Effector memory CD8-positive, alpha-beta T cell (primary cell): ENCODE measurements around the gene NEK7.

ENCODE experiments used
- ATAC-seq: fragments of 150-1000 bp; cut with Tn5 transposase; replicated peaks from 2 replicates; pipeline ENCODE4 v1.10.0; 2021; ENCODE audit warnings: mild to moderate bottlenecking, moderate library complexity
- DNase-seq, 3 experiments: peaks; one replicate each; pipeline ENCODE4 v3.0.0; 2021
- H3K27ac Mint-ChIP-seq, 2 donors: one replicate each; pipeline ENCODE4 v1.8.0; 2022; ENCODE audit warnings: mild to moderate bottlenecking in 2 of 2, mixed read lengths in 2 of 2, moderate library complexity in 2 of 2
- H3K27me3 Mint-ChIP-seq, 2 donors: one replicate each; pipeline ENCODE4 v1.8.0; 2022; ENCODE audit warnings: mixed read lengths in 2 of 2
- H3K36me3 Mint-ChIP-seq: one replicate; pipeline ENCODE4 v1.8.0; 2022; ENCODE audit warnings: mild to moderate bottlenecking, moderate library complexity, mixed read lengths; ENCODE audit not compliant: insufficient read depth
- H3K4me1 Mint-ChIP-seq, 2 donors: one replicate each; pipeline ENCODE4 v1.8.0; 2022; ENCODE audit warnings: low read depth in 2 of 2, mixed read lengths in 2 of 2
- H3K4me3 Mint-ChIP-seq, 2 donors: one replicate each; pipeline ENCODE4 v1.8.0; 2022; ENCODE audit warnings: mild to moderate bottlenecking in 2 of 2, mixed read lengths in 2 of 2, moderate library complexity in 2 of 2
- H3K9me3 Mint-ChIP-seq, 2 donors: one replicate each; pipeline ENCODE4 v1.8.0; 2022; ENCODE audit warnings: mixed read lengths in 2 of 2

NEK7 gene

GRCh38 chr1:198156111-198156744 is 570 bp upstream of the NEK7 start:
- Mint-ChIP-seq H3K4me3 (peak overlapping the region; percentile 94 to 96), H3K9me3 (no peaks in the 10 kb centered on the region), H3K36me3 (peaks cover 29% of the 10 kb centered on the region), H3K27ac (peak overlapping the region; percentile 96), H3K27me3 (no peaks in the 10 kb centered on the region), H3K4me1 (peaks cover 22 to 50% of the 10 kb centered on the region in 2 donors)
- peak; percentile 41 for ATAC-seq
- DNase-seq = peak; percentile 73 to 79 (median 75)

GRCh38 chr1:198157241-198157846 is 546 bp downstream of the NEK7 start:
- H3K27ac Mint-ChIP-seq = peak overlapping the region; percentile 96
- H3K9me3 Mint-ChIP-seq = no peaks in the 10 kb centered on the region
- H3K4me3 Mint-ChIP-seq = peak overlapping the region; percentile 94 to 96
- peak; percentile 67 to 71 (median 69) for DNase-seq
- H3K4me1 Mint-ChIP-seq = peaks cover 29 to 59% of the 10 kb centered on the region in 2 donors
- no peaks in the 10 kb centered on the region for H3K27me3 Mint-ChIP-seq
- ATAC-seq = peak; percentile 52
- peaks cover 29% of the 10 kb centered on the region for H3K36me3 Mint-ChIP-seq

- H3K4me1 Mint-ChIP-seq = peaks cover 32 to 64% of the 10 kb centered on the region in 2 donors
- H3K27me3 Mint-ChIP-seq = no peaks in the 10 kb centered on the region
- H3K9me3 Mint-ChIP-seq = no peaks in the 10 kb centered on the region
- H3K4me3 Mint-ChIP-seq = peak overlapping the region; percentile 94 to 96
- ATAC-seq = peak; percentile 16
- DNase-seq = no peak
- H3K36me3 Mint-ChIP-seq = peaks cover 29% of the 10 kb centered on the region
- peak overlapping the region; percentile 96 for H3K27ac Mint-ChIP-seq
These were observed 1.3 kb downstream of the NEK7 start for GRCh38 chr1:198157847-198158725.

- H3K27me3 Mint-ChIP-seq = no peaks in the 10 kb centered on the region
- peak overlapping the region; percentile 94 to 96 for H3K4me3 Mint-ChIP-seq
- peak overlapping the region; percentile 96 for H3K27ac Mint-ChIP-seq
- peaks cover 35 to 71% of the 10 kb centered on the region in 2 donors for H3K4me1 Mint-ChIP-seq
- peak; percentile 70 to 81 (median 74) for DNase-seq
- peaks cover 29% of the 10 kb centered on the region for H3K36me3 Mint-ChIP-seq
- ATAC-seq = peak; percentile 70
- H3K9me3 Mint-ChIP-seq = no peaks in the 10 kb centered on the region
These were observed 2.2 kb downstream of the NEK7 start for GRCh38 chr1:198158735-198159589.

DNA sequence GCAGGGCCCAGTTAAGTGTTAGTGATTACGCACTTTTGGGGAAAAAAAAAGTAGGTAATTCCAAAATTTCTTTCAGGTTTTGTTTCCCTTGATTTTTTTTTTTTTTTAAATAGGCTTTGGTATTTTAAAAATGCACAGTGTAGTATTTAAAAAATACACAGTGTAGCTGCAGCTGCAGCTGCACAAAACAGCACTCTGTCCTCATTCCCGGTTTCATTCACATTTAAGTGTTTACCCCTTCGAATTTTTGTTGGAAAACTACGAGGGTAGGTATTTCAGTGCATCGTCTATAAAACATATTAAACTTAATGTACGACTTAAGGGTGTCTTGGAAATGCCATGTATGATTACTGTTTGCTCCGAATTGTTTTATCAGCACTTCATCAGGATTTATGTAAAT is 3.4 kb downstream of the NEK7 start:
- peaks cover 39 to 76% of the 10 kb centered on the region in 2 donors for H3K4me1 Mint-ChIP-seq
- DNase-seq (no peak), ATAC-seq (no peak)
- H3K27ac Mint-ChIP-seq = peak overlapping the region; percentile 60 to 96
- peak overlapping the region; percentile 10 to 96 for H3K4me3 Mint-ChIP-seq
- H3K9me3 Mint-ChIP-seq = no peaks in the 10 kb centered on the region
- no peaks in the 10 kb centered on the region for H3K27me3 Mint-ChIP-seq
- H3K36me3 Mint-ChIP-seq = peaks cover 29% of the 10 kb centered on the region

DNA sequence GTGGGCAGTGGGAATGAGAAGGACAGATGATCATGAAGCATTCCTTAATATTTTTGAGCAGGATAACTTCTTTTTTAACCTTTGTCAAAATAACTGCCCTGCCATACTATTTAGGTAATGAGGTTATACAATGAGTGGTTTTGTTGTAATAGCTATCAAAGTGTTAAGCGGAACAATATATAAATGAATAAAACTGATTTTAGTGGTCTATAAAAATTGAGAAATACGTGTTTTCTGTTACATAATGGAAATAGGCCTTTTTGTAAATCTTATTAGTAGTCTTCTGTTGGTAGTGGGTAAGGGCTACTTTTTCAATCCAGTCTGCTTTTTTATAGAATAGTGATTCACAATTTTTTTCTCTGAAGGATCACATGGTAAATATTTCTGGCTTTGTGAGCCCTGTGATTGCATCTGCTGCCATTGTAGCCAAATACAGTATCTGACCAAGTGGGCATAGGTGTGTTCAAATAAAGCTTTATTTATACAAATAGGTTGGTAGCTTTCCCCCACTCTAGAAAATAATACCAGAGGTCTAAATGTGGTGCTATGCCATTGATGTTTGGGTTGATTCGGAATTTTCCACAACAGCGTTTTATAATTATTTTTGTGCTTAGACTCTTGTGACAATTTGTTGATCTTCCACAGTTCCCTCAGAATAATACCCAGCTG is 4.3 kb downstream of the NEK7 start:
- Mint-ChIP-seq H3K4me3 (peak overlapping the region; percentile 10 to 96), H3K4me1 (peaks cover 41 to 79% of the 10 kb centered on the region in 2 donors), H3K27ac (peak overlapping the region; percentile 60 to 96), H3K9me3 (no peaks in the 10 kb centered on the region), H3K27me3 (no peaks in the 10 kb centered on the region), H3K36me3 (peaks cover 24% of the 10 kb centered on the region)
- ATAC-seq (no peak), DNase-seq (no peak)

GRCh38 chr1:198161718-198162090 is 4.9 kb downstream of the NEK7 start:
- peaks cover 46 to 80% of the 10 kb centered on the region in 2 donors for H3K4me1 Mint-ChIP-seq
- H3K27me3 Mint-ChIP-seq = no peaks in the 10 kb centered on the region
- peak overlapping the region in 1 of 2 donors; percentile 60 for H3K27ac Mint-ChIP-seq
- DNase-seq (no peak), ATAC-seq (no peak)
- peaks cover 18% of the 10 kb centered on the region for H3K36me3 Mint-ChIP-seq
- H3K4me3 Mint-ChIP-seq = peak overlapping the region in 1 of 2 donors; percentile 96
- H3K9me3 Mint-ChIP-seq = no peaks in the 10 kb centered on the region

- ATAC-seq = no peak
- peak overlapping the region; percentile 61 to 96 for H3K4me3 Mint-ChIP-seq
- H3K27ac Mint-ChIP-seq = peak overlapping the region; percentile 44 to 60
- no peak for DNase-seq
- H3K36me3 Mint-ChIP-seq = peaks cover 15% of the 10 kb centered on the region
- H3K4me1 Mint-ChIP-seq = peaks cover 50 to 84% of the 10 kb centered on the region in 2 donors
- H3K9me3 Mint-ChIP-seq = no peaks in the 10 kb centered on the region
- no peaks in the 10 kb centered on the region for H3K27me3 Mint-ChIP-seq
These were observed 5.4 kb downstream of the NEK7 start for GRCh38 chr1:198162091-198162767.

DNA sequence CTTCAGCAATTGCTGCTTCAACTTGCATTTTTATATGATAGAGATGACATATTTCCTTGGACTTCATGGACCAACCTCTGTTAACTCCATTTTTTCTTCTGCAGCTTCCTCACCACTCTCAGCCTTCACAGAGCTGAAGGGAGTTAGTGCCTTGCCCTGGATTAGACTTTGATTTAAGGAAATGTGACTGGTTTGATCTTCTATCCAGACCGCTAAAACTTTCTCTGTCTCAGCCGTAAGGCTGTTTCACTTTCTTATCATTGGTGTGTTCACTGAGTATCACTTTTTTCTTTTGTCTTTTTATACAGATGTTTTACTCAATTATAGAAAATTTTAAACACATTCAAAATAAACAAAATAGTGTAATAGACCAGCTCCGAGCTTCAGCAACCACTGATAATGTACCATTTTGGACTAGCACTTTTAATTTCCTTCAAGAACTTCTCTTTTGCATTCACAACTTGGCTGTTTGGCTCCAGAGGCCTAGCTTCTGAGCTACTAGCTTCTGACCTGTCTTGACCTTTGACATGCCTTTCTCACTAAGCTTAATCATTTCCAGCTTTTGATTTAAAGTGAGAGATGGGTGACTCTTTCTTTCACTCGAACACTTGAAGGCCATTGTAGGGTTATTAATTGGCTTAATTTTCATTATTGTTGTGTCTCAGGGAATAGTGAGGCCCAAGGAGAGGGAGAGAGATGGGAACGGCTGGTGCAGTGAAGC is 9.3 kb downstream of the NEK7 start:
- H3K4me3 Mint-ChIP-seq = peak overlapping the region; percentile 74 to 82

GRCh38 chr1:198166900-198167299 is 10.1 kb downstream of the NEK7 start:
- H3K4me3 Mint-ChIP-seq = peak overlapping the region; percentile 72 to 82
- H3K27me3 Mint-ChIP-seq = no peaks in the 10 kb centered on the region
- ATAC-seq (peak; percentile 1), DNase-seq (no peak)
- peak overlapping the region; percentile 89 to 96 for H3K27ac Mint-ChIP-seq
- H3K4me1 Mint-ChIP-seq = peaks cover 55 to 81% of the 10 kb centered on the region in 2 donors
- H3K9me3 Mint-ChIP-seq = peaks cover 0 to 6% of the 10 kb centered on the region in 2 donors
- H3K36me3 Mint-ChIP-seq = peaks cover 14% of the 10 kb centered on the region

More for the DNA sequence above, 9.3 kb downstream of the NEK7 start:
- peak; percentile 31 for ATAC-seq
- peaks cover 54 to 82% of the 10 kb centered on the region in 2 donors for H3K4me1 Mint-ChIP-seq
- no peak for DNase-seq
- peak overlapping the region; percentile 89 to 96 for H3K27ac Mint-ChIP-seq
- peaks cover 0 to 6% of the 10 kb centered on the region in 2 donors for H3K9me3 Mint-ChIP-seq
- H3K27me3 Mint-ChIP-seq = no peaks in the 10 kb centered on the region
- peaks cover 11% of the 10 kb centered on the region for H3K36me3 Mint-ChIP-seq

GRCh38 chr1:198167436-198167934 is 10.7 kb downstream of the NEK7 start:
- Mint-ChIP-seq H3K27ac (peak overlapping the region; percentile 89 to 96), H3K4me3 (peak overlapping the region; percentile 72 to 82), H3K36me3 (peaks cover 14% of the 10 kb centered on the region), H3K27me3 (no peaks in the 10 kb centered on the region), H3K9me3 (peaks cover 0 to 6% of the 10 kb centered on the region in 2 donors), H3K4me1 (peaks cover 55 to 81% of the 10 kb centered on the region in 2 donors)
- peak; percentile 50 to 59 (median 51) for DNase-seq
- ATAC-seq = peak; percentile 86
